ENCODE data around the gene GC. TPM values are rescaled to one million over a fixed set of nuclear protein-coding genes. Genes with fewer than 3 reads are reported as not detected.

The GC gene
- total RNA-seq, 1 donor from 2014 or later: not detected

- Mint-ChIP-seq H3K27me3 (ENCODE audit: low read depth, unreplicated experiment) (no peaks in the 10 kb centered on the region), H3K36me3 (ENCODE audit: low read depth, unreplicated experiment) (no peaks in the 10 kb centered on the region), H3K27ac (ENCODE audit: unreplicated experiment) (peak overlapping the region; percentile 90), H3K4me1 (ENCODE audit: low read depth, unreplicated experiment) (peaks cover 9% of the 10 kb centered on the region), H3K4me3 (ENCODE audit: unreplicated experiment) (no peak overlapping the region), H3K9me3 (ENCODE audit: unreplicated experiment) (peaks cover 6% of the 10 kb centered on the region)
- Histone ChIP-seq H3K9me3 (ENCODE audit: insufficient read depth, low read depth, low read length) (no peaks in the 10 kb centered on the region), H3K4me2 (ENCODE audit: low read length) (no peak overlapping the region), H3K4me1 (ENCODE audit: insufficient read depth, low read length) (no peaks in the 10 kb centered on the region), H3K36me3 (ENCODE audit: insufficient read depth, low read length) (no peaks in the 10 kb centered on the region), H4K20me1 (ENCODE audit: insufficient read depth, low read length) (no peaks in the 10 kb centered on the region), H3K27me3 (ENCODE audit: insufficient read depth, low read length) (no peaks in the 10 kb centered on the region), H2AFZ (ENCODE audit: low read depth, low read length) (no peak overlapping the region), H3K9ac (ENCODE audit: low read length) (no peak overlapping the region), H3K27ac (ENCODE audit: low read depth, low read length) (no peak overlapping the region), H3K79me2 (ENCODE audit: insufficient read depth, low read length) (no peaks in the 10 kb centered on the region), H3K4me3 (ENCODE audit: insufficient read depth, low read depth, low read length) (no peak overlapping the region)
- DNase-seq (ENCODE audit: low read depth) (peak; percentile 71), FAIRE-seq (no peak)
- TF ChIP-seq EZH2 (IDR thresholded peaks at IDR 0.05; ENCODE audit: insufficient read depth, low read length) (no peak), CTCF (IDR thresholded peaks at IDR 0.05; ENCODE audit: insufficient read depth, low read depth, low read length) (no peak)
These were observed 18.5 kb downstream of the GC start for GRCh38 chr4:71765350-71765749.

- no peaks in the 10 kb centered on the region for H4K20me1 ChIP-seq (ENCODE audit: insufficient read depth, low read length)
- TF ChIP-seq CTCF (IDR thresholded peaks at IDR 0.05; ENCODE audit: insufficient read depth, low read depth, low read length): no peak
- no peak for TF ChIP-seq EZH2 (IDR thresholded peaks at IDR 0.05; ENCODE audit: insufficient read depth, low read length)
- no peaks in the 10 kb centered on the region for H3K27me3 Mint-ChIP-seq (ENCODE audit: low read depth, unreplicated experiment)
- no peaks in the 10 kb centered on the region for H3K36me3 Mint-ChIP-seq (ENCODE audit: low read depth, unreplicated experiment)
- H3K4me1 Mint-ChIP-seq (ENCODE audit: low read depth, unreplicated experiment): no peaks in the 10 kb centered on the region
- no peak for DNase-seq (ENCODE audit: low read depth)
- FAIRE-seq: no peak
- no peak overlapping the region for H3K4me2 ChIP-seq (ENCODE audit: low read length)
- H3K36me3 ChIP-seq (ENCODE audit: insufficient read depth, low read length): no peaks in the 10 kb centered on the region
- H3K4me1 ChIP-seq (ENCODE audit: insufficient read depth, low read length): no peaks in the 10 kb centered on the region
- no peak overlapping the region for H3K9ac ChIP-seq (ENCODE audit: low read length)
- no peaks in the 10 kb centered on the region for H3K9me3 Mint-ChIP-seq (ENCODE audit: unreplicated experiment)
- no peaks in the 10 kb centered on the region for H3K79me2 ChIP-seq (ENCODE audit: insufficient read depth, low read length)
- no peaks in the 10 kb centered on the region for H3K27me3 ChIP-seq (ENCODE audit: insufficient read depth, low read length)
- no peak overlapping the region for H2AFZ ChIP-seq (ENCODE audit: low read depth, low read length)
- no peaks in the 10 kb centered on the region for H3K9me3 ChIP-seq (ENCODE audit: insufficient read depth, low read depth, low read length)
- no peak overlapping the region for H3K4me3 ChIP-seq (ENCODE audit: insufficient read depth, low read depth, low read length)
- no peak overlapping the region for H3K27ac Mint-ChIP-seq (ENCODE audit: unreplicated experiment)
- H3K27ac ChIP-seq (ENCODE audit: low read depth, low read length): no peak overlapping the region
- H3K4me3 Mint-ChIP-seq (ENCODE audit: unreplicated experiment): no peak overlapping the region
These were observed 31.4 kb downstream of the GC start for GRCh38 chr4:71752383-71753042.

GRCh38 chr4:71749008-71749594 lies 34.8 kb downstream of the GC start:
- no peaks in the 10 kb centered on the region for H4K20me1 ChIP-seq (ENCODE audit: insufficient read depth, low read length)
- FAIRE-seq: no peak
- H3K4me1 Mint-ChIP-seq (ENCODE audit: low read depth, unreplicated experiment): no peaks in the 10 kb centered on the region
- H3K9me3 ChIP-seq (ENCODE audit: insufficient read depth, low read depth, low read length): no peaks in the 10 kb centered on the region
- no peaks in the 10 kb centered on the region for H3K27me3 Mint-ChIP-seq (ENCODE audit: low read depth, unreplicated experiment)
- H3K9ac ChIP-seq (ENCODE audit: low read length): no peak overlapping the region
- H3K4me1 ChIP-seq (ENCODE audit: insufficient read depth, low read length): no peaks in the 10 kb centered on the region
- H3K79me2 ChIP-seq (ENCODE audit: insufficient read depth, low read length): no peaks in the 10 kb centered on the region
- H3K4me3 ChIP-seq (ENCODE audit: insufficient read depth, low read depth, low read length): no peak overlapping the region
- no peaks in the 10 kb centered on the region for H3K27me3 ChIP-seq (ENCODE audit: insufficient read depth, low read length)
- H2AFZ ChIP-seq (ENCODE audit: low read depth, low read length): no peak overlapping the region
- no peak overlapping the region for H3K4me2 ChIP-seq (ENCODE audit: low read length)
- TF ChIP-seq EZH2 (IDR thresholded peaks at IDR 0.05; ENCODE audit: insufficient read depth, low read length) (no peak), CTCF (IDR thresholded peaks at IDR 0.05; ENCODE audit: insufficient read depth, low read depth, low read length) (no peak)
- DNase-seq (ENCODE audit: low read depth): no peak
- no peak overlapping the region for H3K4me3 Mint-ChIP-seq (ENCODE audit: unreplicated experiment)
- H3K9me3 Mint-ChIP-seq (ENCODE audit: unreplicated experiment): no peaks in the 10 kb centered on the region
- no peaks in the 10 kb centered on the region for H3K36me3 Mint-ChIP-seq (ENCODE audit: low read depth, unreplicated experiment)
- no peak overlapping the region for H3K27ac ChIP-seq (ENCODE audit: low read depth, low read length)
- no peak overlapping the region for H3K27ac Mint-ChIP-seq (ENCODE audit: unreplicated experiment)
- H3K36me3 ChIP-seq (ENCODE audit: insufficient read depth, low read length): no peaks in the 10 kb centered on the region
